ENCODE data around the gene HSDL1. TPM values are rescaled to one million over a fixed set of nuclear protein-coding genes. Genes with fewer than 3 reads are reported as not detected.
"Not testable (repeated sequence)": the region's sequence is repeated elsewhere in the genome, so short reads cannot be mapped to it uniquely, and the experiment has no call there.

The HSDL1 gene
- total RNA-seq, 1 donor from 2014 or later = 29.2 TPM

DNA sequence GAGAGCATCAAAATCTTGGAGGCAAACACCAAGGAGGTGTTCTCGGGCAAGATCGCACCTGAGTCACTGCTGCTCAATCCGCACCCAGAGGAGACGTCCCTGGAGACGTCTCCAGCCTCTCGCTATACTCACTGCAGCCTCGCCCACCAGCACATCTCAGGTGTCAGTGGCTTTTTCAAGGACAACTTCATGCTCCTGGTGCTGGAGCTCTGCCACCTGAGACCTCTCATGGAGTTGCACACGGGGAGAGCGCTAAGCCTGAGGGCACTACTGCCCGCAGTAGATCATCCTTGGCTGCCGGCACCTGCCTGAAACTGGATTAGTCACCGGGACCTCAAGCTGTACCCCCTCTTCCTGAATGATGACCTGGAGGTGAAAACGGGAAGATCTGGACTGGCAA is 25.6 kb downstream of the HSDL1 start:
- Histone ChIP-seq H3K79me2 (ENCODE audit: insufficient read depth, low read length) (peaks cover 20% of the 10 kb centered on the region), H2AFZ (ENCODE audit: low read depth, low read length) (no peak overlapping the region), H3K27ac (ENCODE audit: low read depth, low read length) (no peak overlapping the region), H3K9me3 (ENCODE audit: insufficient read depth, low read depth, low read length) (no peaks in the 10 kb centered on the region), H3K27me3 (ENCODE audit: insufficient read depth, low read length) (no peaks in the 10 kb centered on the region), H3K4me2 (ENCODE audit: low read length) (no peak overlapping the region), H3K9ac (ENCODE audit: low read length) (no peak overlapping the region), H3K36me3 (ENCODE audit: insufficient read depth, low read length) (peaks cover 6% of the 10 kb centered on the region), H4K20me1 (ENCODE audit: insufficient read depth, low read length) (peaks cover 6% of the 10 kb centered on the region), H3K4me3 (ENCODE audit: insufficient read depth, low read depth, low read length) (no peak overlapping the region), H3K4me1 (ENCODE audit: insufficient read depth, low read length) (peaks cover 7% of the 10 kb centered on the region)
- Mint-ChIP-seq H3K27me3 (ENCODE audit: low read depth, unreplicated experiment) (no peaks in the 10 kb centered on the region), H3K9me3 (ENCODE audit: unreplicated experiment) (no peaks in the 10 kb centered on the region), H3K36me3 (ENCODE audit: low read depth, unreplicated experiment) (peaks cover 9% of the 10 kb centered on the region), H3K27ac (ENCODE audit: unreplicated experiment) (no peak overlapping the region), H3K4me3 (ENCODE audit: unreplicated experiment) (no peak overlapping the region), H3K4me1 (ENCODE audit: low read depth, unreplicated experiment) (peaks cover 3% of the 10 kb centered on the region)
- DNase-seq (ENCODE audit: low read depth) = no peak
- no peak for FAIRE-seq
- TF ChIP-seq, protein P1, sequence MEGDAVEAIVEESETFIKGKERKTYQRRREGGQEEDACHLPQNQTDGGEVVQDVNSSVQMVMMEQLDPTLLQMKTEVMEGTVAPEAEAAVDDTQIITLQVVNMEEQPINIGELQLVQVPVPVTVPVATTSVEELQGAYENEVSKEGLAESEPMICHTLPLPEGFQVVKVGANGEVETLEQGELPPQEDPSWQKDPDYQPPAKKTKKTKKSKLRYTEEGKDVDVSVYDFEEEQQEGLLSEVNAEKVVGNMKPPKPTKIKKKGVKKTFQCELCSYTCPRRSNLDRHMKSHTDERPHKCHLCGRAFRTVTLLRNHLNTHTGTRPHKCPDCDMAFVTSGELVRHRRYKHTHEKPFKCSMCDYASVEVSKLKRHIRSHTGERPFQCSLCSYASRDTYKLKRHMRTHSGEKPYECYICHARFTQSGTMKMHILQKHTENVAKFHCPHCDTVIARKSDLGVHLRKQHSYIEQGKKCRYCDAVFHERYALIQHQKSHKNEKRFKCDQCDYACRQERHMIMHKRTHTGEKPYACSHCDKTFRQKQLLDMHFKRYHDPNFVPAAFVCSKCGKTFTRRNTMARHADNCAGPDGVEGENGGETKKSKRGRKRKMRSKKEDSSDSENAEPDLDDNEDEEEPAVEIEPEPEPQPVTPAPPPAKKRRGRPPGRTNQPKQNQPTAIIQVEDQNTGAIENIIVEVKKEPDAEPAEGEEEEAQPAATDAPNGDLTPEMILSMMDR (IDR thresholded peaks at IDR 0.05; ENCODE audit: insufficient read depth, low read depth, low read length) = no peak
- no peak for TF ChIP-seq EZH2 (IDR thresholded peaks at IDR 0.05; ENCODE audit: insufficient read depth, low read length)

DNA sequence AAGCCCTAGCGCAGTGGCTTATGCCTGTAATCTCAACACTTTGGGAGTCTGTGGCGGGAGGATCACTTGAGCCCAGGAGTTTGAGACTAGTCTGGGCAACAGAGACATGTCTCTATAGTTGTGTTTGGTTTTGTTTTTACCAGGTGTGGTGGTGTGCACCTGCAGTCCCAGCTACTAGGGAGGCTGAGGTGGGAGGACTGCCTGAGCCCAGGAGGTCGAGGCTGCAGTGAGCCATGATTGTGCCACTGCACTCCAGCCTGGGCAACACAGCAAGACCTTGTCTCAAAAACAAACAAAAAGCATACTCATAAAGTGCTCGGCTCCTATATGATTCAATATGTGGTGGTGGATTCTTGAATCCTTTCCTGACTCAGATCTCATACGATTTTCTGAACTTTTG is 26.7 kb downstream of the HSDL1 start:
- H4K20me1 ChIP-seq (ENCODE audit: insufficient read depth, low read length); H3K36me3 Mint-ChIP-seq (ENCODE audit: low read depth, unreplicated experiment); H3K9ac ChIP-seq (ENCODE audit: low read length); FAIRE-seq; H3K27ac ChIP-seq (ENCODE audit: low read depth, low read length); H3K4me2 ChIP-seq (ENCODE audit: low read length); H3K9me3 Mint-ChIP-seq (ENCODE audit: unreplicated experiment); H3K9me3 ChIP-seq (ENCODE audit: insufficient read depth, low read depth, low read length); H3K4me3 ChIP-seq (ENCODE audit: insufficient read depth, low read depth, low read length); H3K27me3 Mint-ChIP-seq (ENCODE audit: low read depth, unreplicated experiment); H3K4me1 ChIP-seq (ENCODE audit: insufficient read depth, low read length); H2AFZ ChIP-seq (ENCODE audit: low read depth, low read length); H3K36me3 ChIP-seq (ENCODE audit: insufficient read depth, low read length); H3K27me3 ChIP-seq (ENCODE audit: insufficient read depth, low read length); H3K4me1 Mint-ChIP-seq (ENCODE audit: low read depth, unreplicated experiment); DNase-seq (ENCODE audit: low read depth): not testable (repeated sequence)
- H3K79me2 ChIP-seq (ENCODE audit: insufficient read depth, low read length) = peaks cover 30% of the 10 kb centered on the region
- peak overlapping the region; percentile 62 for H3K27ac Mint-ChIP-seq (ENCODE audit: unreplicated experiment)
- H3K4me3 Mint-ChIP-seq (ENCODE audit: unreplicated experiment) = peak overlapping the region; percentile 76

DNA sequence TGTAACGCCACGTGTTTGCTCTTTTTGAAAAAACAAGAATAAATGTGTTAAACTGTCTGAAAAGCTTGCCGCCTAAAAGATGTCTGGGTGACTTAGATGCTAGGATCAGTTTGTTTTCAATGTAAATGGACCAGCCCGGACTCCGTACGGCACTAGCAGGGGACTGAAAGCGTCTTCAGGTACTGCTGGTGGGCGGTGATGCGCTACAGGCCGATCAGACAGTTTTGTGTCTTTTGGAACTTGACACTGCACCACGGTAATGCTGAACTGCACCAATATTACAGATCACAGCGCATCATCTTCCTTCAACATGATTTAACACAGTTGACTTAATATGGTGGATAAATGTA is 27.5 kb downstream of the HSDL1 start:
- H3K4me1 ChIP-seq (ENCODE audit: insufficient read depth, low read length) = peaks cover 7% of the 10 kb centered on the region
- Mint-ChIP-seq H3K9me3 (ENCODE audit: unreplicated experiment) (no peaks in the 10 kb centered on the region), H3K27ac (ENCODE audit: unreplicated experiment) (peak overlapping the region; percentile 10), H3K4me3 (ENCODE audit: unreplicated experiment) (peak overlapping the region; percentile 95), H3K4me1 (ENCODE audit: low read depth, unreplicated experiment) (peaks cover 3% of the 10 kb centered on the region), H3K36me3 (ENCODE audit: low read depth, unreplicated experiment) (peaks cover 9% of the 10 kb centered on the region), H3K27me3 (ENCODE audit: low read depth, unreplicated experiment) (no peaks in the 10 kb centered on the region)
- DNase-seq (ENCODE audit: low read depth) (peak; percentile 16), FAIRE-seq (no peak)
- H2AFZ ChIP-seq (ENCODE audit: low read depth, low read length) = peak overlapping the region; percentile 90
- peaks cover 6% of the 10 kb centered on the region for H4K20me1 ChIP-seq (ENCODE audit: insufficient read depth, low read length)
- TF ChIP-seq, protein P1 (IDR thresholded peaks at IDR 0.05; ENCODE audit: insufficient read depth, low read depth, low read length) = no peak
- TF ChIP-seq EZH2 (IDR thresholded peaks at IDR 0.05; ENCODE audit: insufficient read depth, low read length) = no peak
- peak overlapping the region; percentile 85 for H3K27ac ChIP-seq (ENCODE audit: low read depth, low read length)
- peak overlapping the region; percentile 95 for H3K4me2 ChIP-seq (ENCODE audit: low read length)
- peak overlapping the region; percentile 98 for H3K9ac ChIP-seq (ENCODE audit: low read length)
- H3K27me3 ChIP-seq (ENCODE audit: insufficient read depth, low read length) = no peaks in the 10 kb centered on the region
- no peaks in the 10 kb centered on the region for H3K36me3 ChIP-seq (ENCODE audit: insufficient read depth, low read length)
- H3K4me3 ChIP-seq (ENCODE audit: insufficient read depth, low read depth, low read length) = peak overlapping the region; percentile 91
- no peaks in the 10 kb centered on the region for H3K9me3 ChIP-seq (ENCODE audit: insufficient read depth, low read depth, low read length)
- peaks cover 38% of the 10 kb centered on the region for H3K79me2 ChIP-seq (ENCODE audit: insufficient read depth, low read length)

Measured in astrocyte (in vitro differentiated cells and primary cell).